ENCODE data around the gene COPG1.

- TF ChIP-seq CTCF (IDR thresholded peaks at IDR 0.05; ENCODE audit: low read length), result no peak
- no peak for TF ChIP-seq EZH2 (IDR thresholded peaks at IDR 0.05; ENCODE audit: borderline replicate concordance, low read length)
Measured at GRCh38 chr3:129312671-129313414, 63.4 kb downstream of the COPG1 start.

Measured in OCI-LY1 (cell line).